Endothelial cell of umbilical vein (primary cell): ENCODE results near the gene COG5. TPM values are rescaled to one million over a fixed set of nuclear protein-coding genes. Genes with fewer than 3 reads are reported as not detected.

Experiments used
- BruUV-seq: library from RNA; stranded (reverse); fragments of 400-500 nt; replicated peaks from 2 replicates; lab custom pipeline; 2021; lab: Mats Ljungman, UMichigan
- CTCF ChIA-PET: fragments of 300-600, 350-600 bp; sonication (Branson Sonifier 250); formaldehyde crosslinking; loops from one replicate; lab custom pipeline; 2021; ENCODE audit warnings: antibody characterized with exemption, inconsistent platforms; lab: Charles Lee
- POLR2A ChIA-PET: fragments of 300-600, 350-600 bp; sonication (Branson Sonifier 250); formaldehyde crosslinking; loops from one replicate; lab custom pipeline; 2021; ENCODE audit warnings: antibody characterized with exemption, inconsistent platforms; lab: Charles Lee
- DNase-seq: peaks from one replicate; pipeline ENCODE4 v3.0.0-alpha.2; 2011; ENCODE audit warnings: low read depth, low spot score
- FAIRE-seq: peaks from 2 replicates; lab custom pipeline; 2011; peaks lifted over from hg19 to GRCh38; lab: Jason Lieb, UNC
- H2AFZ ChIP-seq: 2 replicates; pipeline ENCODE4 v1.6.0; 2012; ENCODE audit warnings: low read depth, low read length, control low read depth, inconsistent platforms
- H3K27ac ChIP-seq: 2 replicates; pipeline ENCODE4 v1.5.1; 2011; ENCODE audit warnings: low read depth, mild to moderate bottlenecking, control low read depth, low read length, moderate library complexity; ENCODE audit not compliant: insufficient read depth
- H3K27me3 ChIP-seq, 2 experiments: 2 replicates each; pipeline versions ENCODE4 v1.6.0 to v1.6.1; 2011; ENCODE audit warnings: low read length in 2 of 2, mixed read lengths in 1 of 2; ENCODE audit not compliant: control insufficient read depth in 2 of 2, insufficient read depth in 2 of 2
- H3K36me3 ChIP-seq, 2 experiments: 2 replicates in 1 of 2; 3 replicates in 1 of 2; pipeline ENCODE4 v1.5.1; 2011; ENCODE audit warnings: low read length in 2 of 2, mild to moderate bottlenecking in 1 of 2, moderate library complexity in 1 of 2; ENCODE audit not compliant: control insufficient read depth in 2 of 2, insufficient read depth in 2 of 2; ENCODE audit errors: extremely low read depth in 1 of 2
- H3K4me1 ChIP-seq: 3 replicates; pipeline ENCODE4 v1.5.1; 2011; ENCODE audit warnings: mild to moderate bottlenecking, low read length; ENCODE audit not compliant: control insufficient read depth, insufficient read depth; ENCODE audit errors: extremely low read depth
- H3K4me2 ChIP-seq: 2 replicates; pipeline ENCODE4 v1.6.1; 2011; ENCODE audit warnings: low read length, control low read depth, mixed read lengths; ENCODE audit not compliant: insufficient read depth
- H3K4me3 ChIP-seq, 3 experiments: fragments of 200-600 bp in 1 of 3; sonication (generic), shearing (Covaris generic) in 1 of 3; replicated peaks in 1 of 3; 2 replicates each; pipeline ENCODE4 v1.5.1; 2011 to 2016; ENCODE audit warnings: control low read depth in 3 of 3, low read length in 3 of 3, mild to moderate bottlenecking in 2 of 3, inconsistent platforms in 1 of 3, low read depth in 1 of 3, moderate library complexity in 1 of 3; ENCODE audit not compliant: insufficient read depth in 1 of 3
- H3K79me2 ChIP-seq: 2 replicates; pipeline ENCODE4 v1.6.0; 2012; ENCODE audit warnings: low read length, inconsistent platforms; ENCODE audit not compliant: control insufficient read depth, insufficient read depth
- H3K9ac ChIP-seq: replicated peaks from 2 replicates; pipeline ENCODE3; 2011; ENCODE audit warnings: low read length, control low read depth; ENCODE audit not compliant: insufficient read depth; ENCODE audit errors: extremely low read depth
- H3K9me1 ChIP-seq: replicated peaks from 3 replicates; pipeline ENCODE4 v1.6.0; 2011; ENCODE audit warnings: mild to moderate bottlenecking, low read length; ENCODE audit not compliant: control insufficient read depth, insufficient read depth; ENCODE audit errors: extremely low read depth
- H3K9me3 ChIP-seq: replicated peaks from 2 replicates; pipeline ENCODE4 v1.5.1; 2012; ENCODE audit warnings: low read length, inconsistent platforms; ENCODE audit not compliant: control insufficient read depth, insufficient read depth
- H4K20me1 ChIP-seq: replicated peaks from 2 replicates; pipeline ENCODE3; 2011; ENCODE audit warnings: mild to moderate bottlenecking, low read length; ENCODE audit not compliant: control insufficient read depth, insufficient read depth; ENCODE audit errors: extremely low read depth
- EZH2 ChIP-seq: IDR thresholded peaks from 2 replicates; pipeline ENCODE4 v1.6.1; 2012; ENCODE audit warnings: borderline replicate concordance, low read depth, mild to moderate bottlenecking, moderate library complexity, low read length, inconsistent platforms; ENCODE audit not compliant: severe bottlenecking
- FOS ChIP-seq: IDR thresholded peaks from 2 replicates; pipeline ENCODE4 v1.6.1; 2011; ENCODE audit warnings: mild to moderate bottlenecking, low read length, moderate library complexity, borderline replicate concordance; ENCODE audit not compliant: insufficient read depth
- GATA2 ChIP-seq: IDR thresholded peaks from 2 replicates; pipeline ENCODE4 v1.7.0; 2011; ENCODE audit warnings: low read depth, mild to moderate bottlenecking, moderate library complexity, mixed read lengths, low read length; ENCODE audit not compliant: insufficient read length, insufficient read depth
- JUN ChIP-seq: IDR thresholded peaks from 2 replicates; pipeline ENCODE4 v1.6.1; 2011; ENCODE audit warnings: borderline replicate concordance, low read depth; ENCODE audit not compliant: insufficient read length, insufficient read depth
- POLR2AphosphoS5 ChIP-seq: IDR thresholded peaks from 2 replicates; pipeline ENCODE4 v1.6.1; 2012; ENCODE audit warnings: low read depth, mild to moderate bottlenecking, control low read depth, low read length, moderate library complexity; ENCODE audit not compliant: insufficient read depth
- dilution Hi-C: fragments of 300-500 bp; cut with MboI; formaldehyde crosslinking; loops from one replicate; pipeline ENCODE4 v1.15.0; 2019; ENCODE audit warnings: low sequenced_read_pairs; ENCODE audit not compliant: extremely low pct_ligation_motif_present
- intact Hi-C: fragments of 100-400 bp; cut with micrococcal nuclease; formaldehyde crosslinking; loops from one replicate; pipeline ENCODE4 v1.10.0; 2022
- polyA plus RNA-seq, 4 experiments: library from polyadenylated mRNA; depleted of rRNA in 3 of 4; stranded (reverse) in 3 of 4; unstranded in 1 of 4; fragments of >200 nt; gene quantifications; 2 replicates each; pipeline versions ENCODE4 v1.2.1 to v1.2.3, GENCODE V29; 2011 to 2012; ENCODE audit warnings: missing spikeins in 1 of 4
- total RNA-seq: library from RNA; stranded (reverse); gene quantifications from 2 replicates; pipeline ENCODE4 v1.2.3, GENCODE V29; 2021
- TF ChIP-seq, protein P1 (sequence below): IDR thresholded peaks from 2 replicates; pipeline ENCODE4 v1.6.1; 2011; ENCODE audit not compliant: insufficient read depth, insufficient read length
- TF ChIP-seq, protein P2 (sequence below), 2 donors: IDR thresholded peaks; 1 replicate in 1 of 2; 2 replicates in 1 of 2; pipeline ENCODE4 v1.5.1; 2011; ENCODE audit warnings: low read length in 2 of 2, mild to moderate bottlenecking in 2 of 2, moderate library complexity in 2 of 2, control low read depth in 1 of 2, inconsistent platforms in 1 of 2, low read depth in 1 of 2; ENCODE audit not compliant: insufficient read depth in 1 of 2; ENCODE audit errors: extremely low read depth in 1 of 2

Gene COG5
- total and polyA plus RNA-seq, 2 donors (not counting 3 experiments of a cell fraction or from before 2014, with no cell fraction given), result 18.8 to 45.3 TPM

GRCh38 chr7:107528461-107528860 is 35.3 kb downstream of the COG5 start:
- Histone ChIP-seq H3K9ac (no peak overlapping the region), H3K4me1 (peaks cover 5% of the 10 kb centered on the region), H3K9me3 (no peaks in the 10 kb centered on the region), H3K4me3 (no peak overlapping the region), H3K4me2 (peak overlapping the region; percentile 17), H3K9me1 (no peaks in the 10 kb centered on the region), H3K79me2 (peaks cover 3% of the 10 kb centered on the region), H3K27ac (no peak overlapping the region), H4K20me1 (no peaks in the 10 kb centered on the region), H3K27me3 (no peaks in the 10 kb centered on the region), H3K36me3 (peaks cover 0 to 2% of the 10 kb centered on the region in 2 experiments), H2AFZ (no peak overlapping the region)
- ChIA-PET CTCF (interaction anchor here (0.9 kb wide), 1 partner anchor 311 kb away, joined by 3 read pairs; no protein-coding TSS in a partner anchor), POLR2A (no interaction called here)
- DNase-seq (peak; percentile 32), FAIRE-seq (no peak)
- intact Hi-C loops (no loop called here), dilution Hi-C loops (no loop called here)
- BruUV-seq, result no TSS peak
- TF ChIP-seq, protein P1, sequence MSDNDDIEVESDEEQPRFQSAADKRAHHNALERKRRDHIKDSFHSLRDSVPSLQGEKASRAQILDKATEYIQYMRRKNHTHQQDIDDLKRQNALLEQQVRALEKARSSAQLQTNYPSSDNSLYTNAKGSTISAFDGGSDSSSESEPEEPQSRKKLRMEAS, result no peak
- no peak for TF ChIP-seq JUN
- TF ChIP-seq EZH2, result no peak
- TF ChIP-seq, protein P2, sequence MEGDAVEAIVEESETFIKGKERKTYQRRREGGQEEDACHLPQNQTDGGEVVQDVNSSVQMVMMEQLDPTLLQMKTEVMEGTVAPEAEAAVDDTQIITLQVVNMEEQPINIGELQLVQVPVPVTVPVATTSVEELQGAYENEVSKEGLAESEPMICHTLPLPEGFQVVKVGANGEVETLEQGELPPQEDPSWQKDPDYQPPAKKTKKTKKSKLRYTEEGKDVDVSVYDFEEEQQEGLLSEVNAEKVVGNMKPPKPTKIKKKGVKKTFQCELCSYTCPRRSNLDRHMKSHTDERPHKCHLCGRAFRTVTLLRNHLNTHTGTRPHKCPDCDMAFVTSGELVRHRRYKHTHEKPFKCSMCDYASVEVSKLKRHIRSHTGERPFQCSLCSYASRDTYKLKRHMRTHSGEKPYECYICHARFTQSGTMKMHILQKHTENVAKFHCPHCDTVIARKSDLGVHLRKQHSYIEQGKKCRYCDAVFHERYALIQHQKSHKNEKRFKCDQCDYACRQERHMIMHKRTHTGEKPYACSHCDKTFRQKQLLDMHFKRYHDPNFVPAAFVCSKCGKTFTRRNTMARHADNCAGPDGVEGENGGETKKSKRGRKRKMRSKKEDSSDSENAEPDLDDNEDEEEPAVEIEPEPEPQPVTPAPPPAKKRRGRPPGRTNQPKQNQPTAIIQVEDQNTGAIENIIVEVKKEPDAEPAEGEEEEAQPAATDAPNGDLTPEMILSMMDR (IDR thresholded peaks at IDR 0.05; ENCODE audit: extremely low read depth in 1 of 2, insufficient read depth in 1 of 2, low read depth in 1 of 2, low read length in 2 of 2), result no peak
- no peak for TF ChIP-seq POLR2AphosphoS5
- no peak for TF ChIP-seq FOS
- no peak for TF ChIP-seq GATA2
